IPS-11a (cell line): Measurements from ENCODE around the gene TEX48.

Experiments used
- H3K4me3 ChIP-seq: one replicate; pipeline ENCODE4 v1.5.1; 2013; ENCODE audit warnings: low read depth, low read length, control low read depth

TEX48 gene, protein sequence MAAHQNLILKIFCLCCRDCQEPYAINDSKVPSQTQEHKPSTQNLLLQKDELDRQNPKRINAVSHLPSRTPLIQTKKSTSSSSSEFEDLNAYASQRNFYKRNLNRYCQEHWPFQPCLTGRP

DNA sequence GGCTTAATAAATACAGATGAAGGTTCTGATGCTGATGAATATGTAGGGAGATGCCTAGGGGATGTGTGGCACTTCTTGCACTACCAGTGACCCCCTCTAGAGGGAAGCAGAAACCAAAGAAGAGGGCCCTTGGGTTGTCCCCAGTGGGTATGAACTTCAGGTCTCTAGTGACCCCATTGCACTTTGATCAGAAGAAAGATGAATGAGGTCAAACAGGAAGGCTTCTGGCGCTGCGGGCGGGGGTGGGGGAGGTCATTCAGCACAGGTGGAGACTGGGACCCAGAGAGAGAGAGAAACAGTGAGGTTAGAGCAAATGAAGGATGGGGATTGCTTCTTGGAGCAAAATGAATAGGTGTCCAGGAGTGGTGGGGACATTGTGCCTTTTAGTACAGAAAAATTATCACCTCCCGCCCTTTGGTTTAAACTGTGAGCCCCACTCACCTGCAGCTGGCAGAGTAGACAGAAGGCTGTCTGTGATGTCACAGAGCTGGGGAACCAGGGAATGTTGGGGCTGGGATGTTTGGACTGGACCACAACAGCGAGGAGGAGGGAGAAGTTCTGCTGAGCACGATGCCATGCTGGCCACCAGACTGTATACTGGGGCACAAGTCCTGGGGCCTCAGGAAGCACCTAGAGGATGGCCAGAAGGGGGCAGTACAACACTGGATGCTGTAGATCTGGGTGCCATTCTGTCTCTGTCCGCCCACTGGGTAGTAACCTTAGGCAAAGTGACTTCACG, at the start of gene TEX48:
TSS of gene TEX48 (minus strand) at position 599 of the 739 bp plus-strand sequence. CDS start 10,469 bp downstream, outside the sequence.
- H3K4me3 ChIP-seq = no peak within 1 kb of the TSS

- no peak overlapping the region for H3K4me3 ChIP-seq
Measured at GRCh38 chr9:114731701-114732100, 49.7 kb upstream of the TEX48 start.

DNA sequence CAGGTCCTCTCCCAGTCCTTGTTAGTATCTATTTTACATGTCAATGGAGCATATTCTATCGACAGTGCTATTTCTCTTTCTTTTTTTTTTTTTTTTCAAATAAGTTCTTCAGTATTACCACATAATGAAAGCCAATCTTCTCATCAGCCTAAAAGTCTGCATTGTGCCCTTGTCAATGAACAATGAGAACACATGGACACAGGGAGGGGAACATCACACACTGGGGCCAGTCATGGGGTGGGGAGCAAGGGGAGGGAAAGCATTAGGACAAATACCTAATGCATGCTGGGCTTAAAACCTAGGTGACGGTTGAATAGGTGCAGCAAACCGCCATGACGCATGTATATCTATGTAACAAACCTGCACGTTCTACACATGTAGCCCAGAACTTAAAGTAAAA, 47.7 kb upstream of the TEX48 start:
- H3K4me3 ChIP-seq = no peak overlapping the region

- H3K4me3 ChIP-seq = no peak overlapping the region
Measured at GRCh38 chr9:114725930-114726329, 43.9 kb upstream of the TEX48 start.

DNA sequence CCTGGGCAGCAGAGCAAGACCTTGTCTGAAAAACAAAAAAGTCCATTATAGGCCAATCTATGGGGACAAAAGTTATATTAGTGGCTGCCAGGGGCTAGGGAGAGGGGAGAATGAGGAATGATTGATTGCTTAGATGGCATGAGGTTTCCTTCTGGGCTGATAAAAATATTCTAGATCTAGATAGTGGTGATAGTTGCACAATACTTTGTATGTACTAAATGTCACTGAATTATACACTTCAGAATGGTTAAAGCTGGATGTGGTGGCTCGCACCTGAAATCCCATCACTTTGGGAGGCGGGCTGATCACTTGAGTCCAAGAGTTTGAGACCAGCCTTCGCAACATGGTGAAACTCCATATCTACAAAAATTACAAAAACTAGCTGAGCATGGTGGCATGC, 42.8 kb upstream of the TEX48 start:
- no peak overlapping the region for H3K4me3 ChIP-seq

- H3K4me3 ChIP-seq = no peak overlapping the region
Measured at GRCh38 chr9:114723931-114724330, 41.9 kb upstream of the TEX48 start.

- H3K4me3 ChIP-seq = no peak overlapping the region
Measured at GRCh38 chr9:114722937-114723620, 41.1 kb upstream of the TEX48 start.

- H3K4me3 ChIP-seq = no peak overlapping the region
Measured at GRCh38 chr9:114722081-114722621, 40.2 kb upstream of the TEX48 start.

- no peak overlapping the region for H3K4me3 ChIP-seq
Measured at GRCh38 chr9:114721491-114722079, 39.6 kb upstream of the TEX48 start.

DNA sequence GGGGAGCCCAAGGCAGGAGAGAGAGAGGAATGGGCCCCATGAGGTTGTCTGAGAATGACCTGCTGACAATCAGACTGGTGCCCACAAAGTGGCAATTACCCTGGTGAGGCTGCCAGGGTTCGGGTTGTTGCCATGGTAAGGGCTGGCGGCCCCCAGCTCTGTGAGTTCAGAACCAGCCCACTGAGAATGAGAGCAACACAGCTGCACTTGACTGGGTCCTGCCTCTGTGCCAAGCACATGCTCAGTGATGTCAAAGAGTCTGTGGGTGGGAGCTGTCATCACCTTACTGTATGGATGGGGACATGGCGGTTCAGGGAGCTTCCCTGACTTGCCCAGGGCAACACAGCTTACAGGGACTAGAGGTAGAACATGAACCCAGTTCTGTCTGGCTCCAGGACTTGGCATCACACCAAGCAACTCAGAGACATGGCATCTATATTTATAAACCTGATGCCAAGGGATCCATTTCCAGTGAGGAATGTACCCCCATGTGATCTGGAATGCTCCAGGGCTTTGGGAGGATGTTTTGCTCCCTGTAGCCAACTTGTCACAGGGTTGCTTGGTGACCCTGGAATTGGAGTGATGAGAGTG, 38.2 kb upstream of the TEX48 start:
- H3K4me3 ChIP-seq = no peak overlapping the region

- no peak overlapping the region for H3K4me3 ChIP-seq
Measured at GRCh38 chr9:114719290-114719689, 37.3 kb upstream of the TEX48 start.

DNA sequence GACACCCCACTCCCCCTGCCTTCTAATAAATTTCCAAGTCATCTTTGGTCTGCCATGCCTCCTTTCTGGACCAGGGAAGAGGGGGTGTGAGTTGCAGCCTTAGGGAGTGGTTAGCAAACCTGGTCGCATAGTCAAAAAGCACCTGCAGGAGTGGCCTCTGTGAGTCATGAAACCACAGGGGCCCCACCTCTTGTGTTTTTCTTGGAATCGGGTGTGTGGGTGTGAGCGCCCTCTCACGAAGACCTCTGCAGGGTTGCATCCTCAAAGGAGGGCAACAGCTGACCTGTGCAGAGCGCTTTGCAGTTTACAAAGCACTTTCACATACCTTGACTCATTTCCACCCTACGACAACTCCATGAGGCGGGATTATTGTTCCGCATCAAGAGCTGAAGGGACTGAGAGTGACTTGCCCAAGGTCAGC, 36.8 kb upstream of the TEX48 start:
- no peak overlapping the region for H3K4me3 ChIP-seq

- H3K4me3 ChIP-seq = no peak overlapping the region
Measured at GRCh38 chr9:114717908-114718486, 36.0 kb upstream of the TEX48 start.

DNA sequence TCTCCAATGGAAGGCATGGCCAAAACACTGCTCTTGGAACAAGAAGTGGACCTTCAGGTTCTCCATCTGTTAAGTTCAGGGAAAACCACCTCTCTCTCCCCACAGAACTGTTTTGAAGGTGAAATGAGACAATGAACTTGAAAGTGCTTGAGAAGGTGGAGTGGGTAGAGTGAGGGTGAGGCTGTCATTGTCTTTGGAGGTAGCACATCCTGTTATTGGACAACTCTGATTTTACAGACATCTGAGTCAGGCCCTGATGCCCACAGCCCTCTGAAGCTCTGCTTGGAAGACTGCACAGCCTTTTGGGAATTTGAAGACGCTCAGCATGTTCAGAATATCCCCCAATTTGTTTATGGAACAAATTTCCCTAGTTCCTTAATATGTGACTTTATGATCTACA, 27.6 kb upstream of the TEX48 start:
- no peak overlapping the region for H3K4me3 ChIP-seq

DNA sequence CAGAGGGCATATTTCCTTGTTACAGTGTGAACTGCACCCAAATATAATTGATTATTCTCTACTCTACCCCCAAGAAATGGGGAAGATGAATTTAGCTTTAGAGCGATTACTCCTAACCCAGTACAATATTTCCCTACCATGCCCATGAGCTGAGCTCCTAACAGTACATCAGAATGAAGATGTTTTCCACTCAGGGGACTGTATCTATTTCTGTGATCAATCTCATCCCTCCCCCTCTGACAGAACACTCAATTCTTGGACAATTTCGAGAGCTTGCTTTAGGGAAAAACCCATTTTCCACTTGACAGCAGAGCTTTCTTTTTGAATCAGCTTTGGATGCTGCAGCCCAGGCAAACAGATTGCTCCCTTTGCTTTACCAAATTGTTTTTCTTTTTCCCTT, 24.7 kb upstream of the TEX48 start:
- no peak overlapping the region for H3K4me3 ChIP-seq

GRCh38 chr9:114701988-114702387, 20.0 kb upstream of the TEX48 start:
- H3K4me3 ChIP-seq = no peak overlapping the region

GRCh38 chr9:114697951-114698351, 16.0 kb upstream of the TEX48 start:
- no peak overlapping the region for H3K4me3 ChIP-seq

DNA sequence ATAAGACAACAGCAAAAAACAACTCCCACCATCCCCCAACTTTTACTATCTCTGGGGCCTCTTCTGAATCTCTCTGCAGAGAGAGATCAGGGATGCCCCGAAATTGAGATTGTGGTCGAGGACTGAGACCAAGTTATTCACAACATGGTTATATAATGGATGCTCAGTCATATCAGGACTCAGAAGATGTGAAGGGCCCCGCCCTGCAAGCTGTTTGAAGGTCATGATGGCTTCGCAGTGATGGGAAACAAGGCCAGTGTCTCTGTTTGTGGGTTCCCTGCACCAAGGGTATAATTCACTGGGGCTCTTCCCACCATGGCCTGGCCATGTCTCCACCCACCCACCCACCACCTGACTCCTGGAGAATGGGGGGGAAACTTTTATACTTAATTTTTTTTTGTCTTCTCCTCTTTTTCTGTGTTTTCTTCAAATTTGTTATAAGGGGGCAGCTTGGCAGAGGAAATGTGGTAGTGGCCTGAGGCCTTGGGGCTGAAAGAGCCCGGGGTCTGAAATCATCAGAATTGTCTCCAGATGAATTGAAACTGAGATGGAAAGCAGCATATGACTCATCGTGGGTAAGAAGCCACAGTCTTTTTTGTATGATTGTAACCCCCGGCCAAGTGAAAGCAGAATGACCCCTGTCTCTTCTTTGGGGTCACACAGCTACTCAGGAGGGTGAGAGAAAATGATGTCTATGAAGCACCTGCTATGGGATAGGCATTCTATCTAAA, 15.0 kb upstream of the TEX48 start:
- H3K4me3 ChIP-seq = no peak overlapping the region

GRCh38 chr9:114695948-114696347, 14.0 kb upstream of the TEX48 start:
- H3K4me3 ChIP-seq = no peak overlapping the region

DNA sequence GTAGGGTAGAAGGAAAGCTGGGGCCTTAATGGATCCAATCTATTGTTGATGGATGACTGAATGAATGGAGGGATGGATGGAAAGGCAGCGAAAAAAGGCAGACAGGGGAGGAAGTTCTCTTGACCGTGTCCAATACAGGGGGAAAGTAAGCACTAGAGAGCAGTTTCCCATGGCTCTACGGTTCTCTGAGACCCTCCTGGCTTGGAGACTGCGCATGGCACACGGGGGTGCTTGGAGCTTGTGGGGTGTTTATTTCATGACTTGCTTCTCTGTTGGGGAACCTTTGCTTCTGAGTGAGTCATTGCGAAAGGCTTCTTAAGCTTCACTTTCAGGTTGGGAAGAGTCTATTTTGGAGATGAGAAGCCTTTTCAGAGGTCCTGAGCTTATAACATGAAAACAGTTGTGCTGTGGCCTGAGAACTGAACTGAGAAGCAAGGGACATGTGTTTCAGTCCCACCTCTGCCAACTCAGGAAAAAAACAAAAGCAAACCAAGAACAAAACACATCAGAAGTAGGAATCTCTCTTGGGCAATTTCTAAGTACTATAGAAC, 12.8 kb upstream of the TEX48 start:
- no peak overlapping the region for H3K4me3 ChIP-seq
